Dedifferentiated amniotic fluid mesenchymal stem cell (primary cell): ENCODE measurements around the gene HSPA12A.

ENCODE experiments used
- DNase-seq: peaks from one replicate; pipeline ENCODE4 v3.0.0-alpha.2; 2016; ENCODE audit errors: extremely low spot score

The HSPA12A gene

DNA sequence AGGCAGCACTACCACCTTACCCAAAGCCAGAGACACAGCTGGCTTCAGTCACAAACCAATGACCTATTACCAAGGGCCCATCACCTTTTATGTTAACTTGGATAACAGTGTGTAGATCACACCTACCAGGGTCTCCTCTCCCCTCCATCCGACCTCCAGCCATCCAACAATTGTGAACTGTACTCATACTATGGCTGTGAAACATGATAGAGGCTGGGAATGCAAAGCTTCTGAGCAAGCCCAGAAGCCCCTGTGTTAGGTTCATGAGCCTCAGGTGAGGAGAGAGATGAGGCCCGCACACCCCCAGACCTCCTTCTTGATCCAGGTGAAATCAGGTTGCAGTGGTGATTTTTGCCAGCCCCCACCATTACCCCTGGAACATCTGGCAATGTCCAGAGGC is 73.9 kb downstream of the HSPA12A start:
- no peak for DNase-seq

DNA sequence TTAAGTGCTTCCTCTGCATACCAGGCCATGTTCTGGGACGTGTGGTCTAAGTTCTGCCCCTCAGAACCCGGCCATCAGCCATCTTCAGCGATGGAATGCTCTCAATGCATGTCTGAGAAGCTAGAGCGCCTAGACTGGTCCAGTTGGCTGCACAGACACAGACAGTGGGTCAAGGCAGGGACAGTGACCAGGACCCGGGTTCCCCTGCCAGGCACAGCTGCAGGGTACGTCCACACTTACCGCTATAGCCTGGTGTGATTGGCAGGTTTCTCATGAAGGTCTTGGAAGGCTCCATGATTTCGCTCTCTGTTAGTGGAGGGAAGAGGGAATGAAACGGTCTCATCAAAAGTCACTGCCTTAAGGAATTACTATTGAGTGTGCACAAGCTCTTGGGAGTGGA is 74.3 kb downstream of the HSPA12A start:
- no peak for DNase-seq

DNA sequence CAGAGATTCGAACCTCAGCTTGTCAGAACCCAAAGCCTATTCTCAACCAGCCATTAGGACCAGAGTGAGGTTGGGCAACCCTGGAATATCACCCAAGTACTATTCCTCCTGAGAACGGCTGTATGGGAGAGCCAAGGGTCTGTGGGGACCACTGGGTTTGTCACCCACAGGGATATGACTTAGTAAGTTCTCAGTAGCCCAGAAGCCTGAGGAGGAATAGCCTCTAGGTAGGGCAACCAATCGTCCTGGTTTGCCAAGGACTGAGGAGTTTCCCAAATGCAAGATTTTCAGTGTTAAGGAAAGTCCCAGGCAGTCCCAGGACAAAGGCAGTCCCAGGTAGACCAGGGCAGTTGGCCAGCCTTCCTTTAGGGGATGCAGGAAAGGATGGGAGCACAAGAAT is 74.9 kb downstream of the HSPA12A start:
- no peak for DNase-seq

DNA sequence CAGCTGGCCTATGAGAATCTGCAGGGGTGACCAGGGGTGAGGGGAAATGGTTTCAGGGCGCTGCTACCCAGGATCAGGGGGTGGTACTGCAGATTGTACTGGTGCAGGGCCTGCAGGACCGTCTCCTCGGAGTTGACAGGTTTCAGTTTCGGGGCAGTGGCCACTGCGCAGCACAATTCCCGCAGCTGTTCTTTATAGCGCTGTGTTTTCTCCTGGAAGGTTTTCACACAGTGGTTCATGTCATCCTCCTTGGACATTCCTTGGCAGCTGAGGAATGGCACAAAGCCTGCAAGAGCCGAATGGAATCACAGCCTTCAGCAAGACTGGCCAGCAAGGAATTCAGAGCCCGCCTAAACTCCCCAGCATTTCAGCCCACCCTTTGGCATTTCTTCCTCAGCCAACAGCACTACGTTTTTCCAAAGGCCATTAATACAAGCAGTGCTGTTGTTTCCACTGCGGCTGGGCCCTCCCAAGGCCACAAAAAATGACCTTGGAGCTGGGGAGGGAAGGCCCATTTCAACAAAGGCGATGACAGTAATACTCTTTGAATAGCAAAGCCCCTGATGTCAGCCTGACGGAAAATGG is 76.7 kb downstream of the HSPA12A start:
- DNase-seq = no peak

DNA sequence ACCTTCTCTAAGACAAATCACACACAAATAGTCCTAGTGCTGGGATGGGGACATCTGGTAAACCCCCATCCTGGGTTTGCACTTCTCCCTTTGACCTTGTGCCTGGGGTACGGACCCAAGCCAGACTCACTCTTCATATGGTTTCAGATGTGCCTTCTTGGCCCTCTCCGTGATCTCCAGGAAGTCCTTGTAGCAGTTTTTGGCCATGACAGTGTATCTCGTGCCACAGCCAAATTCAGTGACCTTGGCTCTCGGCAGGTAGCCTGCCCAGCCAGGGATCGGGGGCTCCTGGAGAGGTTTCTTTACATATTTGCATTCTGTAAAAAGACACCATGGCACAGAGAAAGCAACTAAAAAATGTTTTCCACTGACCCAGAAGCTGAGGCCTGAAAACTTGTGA is 77.7 kb downstream of the HSPA12A start:
- no peak for DNase-seq

DNA sequence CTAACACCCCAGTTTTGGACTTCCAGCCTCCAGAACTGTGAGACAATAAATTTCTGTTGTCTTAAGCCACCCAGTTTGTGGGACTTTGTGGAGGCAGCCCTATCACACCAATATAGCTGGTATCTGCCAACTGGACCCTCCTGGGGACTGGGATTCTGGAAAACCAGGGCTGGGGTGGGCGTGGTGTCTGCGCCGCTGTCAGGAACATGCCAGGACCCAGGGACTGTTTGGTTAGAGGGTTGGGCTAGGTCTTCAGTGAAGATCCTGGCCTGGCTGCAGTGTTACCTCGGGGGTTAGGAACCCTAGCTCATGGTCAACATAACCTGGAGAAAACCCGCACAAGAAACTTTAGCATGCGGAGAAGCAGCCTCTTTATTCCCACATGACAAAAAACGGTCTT is 79.0 kb downstream of the HSPA12A start:
- no peak for DNase-seq

GRCh38 chr10:116660860-116661259 is 81.5 kb downstream of the HSPA12A start:
- DNase-seq = no peak

DNA sequence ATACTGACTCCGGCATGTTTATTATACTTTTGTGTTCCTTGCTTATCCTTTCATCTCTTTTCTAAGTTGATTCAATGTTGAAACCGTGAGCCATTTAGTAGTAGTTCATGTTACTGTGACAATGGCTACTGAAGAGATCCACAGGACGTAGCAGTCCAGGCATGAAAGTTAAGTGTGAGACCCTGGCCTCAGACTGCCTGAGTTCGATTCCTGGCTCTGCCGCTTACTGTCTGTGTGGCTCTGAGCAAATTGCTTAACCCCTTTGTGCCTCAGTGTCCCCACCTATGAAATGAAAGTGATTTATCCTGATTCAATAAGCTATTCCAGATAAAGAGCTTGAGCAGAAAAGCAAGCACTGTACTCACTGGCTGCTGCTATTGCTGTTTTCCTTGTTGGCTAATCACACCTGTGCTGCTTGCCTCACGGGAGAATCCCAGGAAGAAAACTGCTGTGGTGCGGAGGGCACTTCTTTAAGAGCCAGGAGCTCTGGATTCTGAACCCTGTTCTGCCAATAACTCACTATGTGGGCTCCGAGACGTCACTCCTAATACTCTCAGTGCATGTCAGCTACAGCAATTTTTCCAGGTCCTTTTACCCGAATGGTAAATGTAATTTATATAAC is 83.2 kb downstream of the HSPA12A start:
- no peak for DNase-seq

- DNase-seq = no peak
Measured at GRCh38 chr10:116657863-116658551, 84.4 kb downstream of the HSPA12A start.

GRCh38 chr10:116656044-116656443 is 86.3 kb downstream of the HSPA12A start:
- DNase-seq = no peak

DNA sequence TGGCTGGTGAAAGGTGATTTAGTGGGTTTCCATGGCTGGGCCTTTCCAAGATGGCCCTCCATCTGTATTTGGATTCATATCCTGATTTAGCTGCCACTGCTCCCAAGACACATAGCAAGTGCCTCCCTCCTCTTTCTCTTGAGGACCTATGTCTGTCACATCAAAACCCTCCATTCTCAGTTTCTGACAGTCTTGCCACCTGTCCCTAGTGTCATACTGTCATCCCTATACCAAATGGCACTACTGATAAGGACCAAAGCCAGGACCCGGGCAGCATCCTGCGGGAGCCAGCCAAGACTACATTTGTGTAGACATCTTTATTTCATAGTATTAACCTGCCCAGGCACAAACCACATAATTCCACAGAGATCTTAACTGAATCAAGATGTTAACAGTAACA is 86.8 kb downstream of the HSPA12A start:
- no peak for DNase-seq

DNA sequence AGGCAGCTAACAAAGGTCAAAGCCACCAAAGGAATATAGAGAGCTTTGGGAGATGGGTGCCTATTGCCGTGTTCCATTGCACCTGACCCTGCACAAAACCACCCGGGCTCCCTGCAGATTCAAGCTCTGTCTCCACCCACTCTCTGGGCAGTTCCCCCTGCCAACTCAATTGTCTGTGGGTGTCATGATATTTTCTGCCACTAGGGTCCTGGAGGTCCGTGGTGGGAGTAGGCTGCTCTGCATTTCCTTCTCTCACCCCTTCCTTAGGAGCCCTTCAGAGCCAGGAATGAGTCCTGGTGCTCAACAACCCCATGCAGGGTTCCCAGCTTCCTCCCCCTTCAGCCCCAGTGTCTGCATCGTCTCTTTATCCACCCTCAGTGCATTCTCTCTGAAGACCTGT is 87.5 kb downstream of the HSPA12A start:
- DNase-seq = no peak

DNA sequence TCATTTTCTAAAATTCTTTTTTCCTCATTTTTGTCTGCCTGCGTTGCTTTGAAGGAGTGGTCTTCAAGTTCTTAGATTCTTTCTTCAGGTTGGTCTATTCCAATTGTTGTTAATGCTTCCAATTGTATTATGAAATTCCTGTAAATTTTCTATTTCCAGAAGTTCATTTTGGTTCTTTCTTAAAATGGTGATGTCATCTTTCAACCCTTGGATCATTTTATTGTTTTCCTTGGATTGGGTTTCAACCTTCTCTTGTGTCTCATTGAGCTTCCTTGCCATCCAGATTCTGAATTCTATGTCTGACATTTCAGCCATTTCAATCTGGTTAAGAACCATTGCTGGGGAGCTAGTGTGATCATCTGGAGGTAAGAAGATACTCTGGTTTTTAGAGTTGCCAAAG is 88.5 kb downstream of the HSPA12A start:
- no peak for DNase-seq

GRCh38 chr10:116648903-116649302 is 93.5 kb downstream of the HSPA12A start:
- DNase-seq = no peak

DNA sequence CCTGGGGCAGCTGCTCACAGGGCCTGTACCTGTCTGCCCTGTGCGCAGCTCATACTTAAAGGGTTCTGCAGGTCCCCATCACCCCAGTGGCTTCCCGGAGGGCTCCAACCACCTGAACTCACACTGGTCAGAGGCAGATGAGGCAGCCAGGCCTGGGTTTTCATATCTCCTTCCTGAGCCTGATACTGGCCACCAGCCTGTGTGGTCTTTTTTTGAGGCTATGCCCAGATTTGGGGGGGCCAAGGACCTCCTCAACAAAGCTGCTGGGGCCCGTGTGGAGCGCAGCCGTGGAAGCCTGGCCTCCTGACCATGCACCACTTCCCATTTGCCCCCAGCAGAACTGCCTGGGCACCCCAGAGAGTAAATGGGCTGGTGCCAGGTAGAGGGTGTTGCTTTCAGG is 95.9 kb downstream of the HSPA12A start:
- DNase-seq = no peak

DNA sequence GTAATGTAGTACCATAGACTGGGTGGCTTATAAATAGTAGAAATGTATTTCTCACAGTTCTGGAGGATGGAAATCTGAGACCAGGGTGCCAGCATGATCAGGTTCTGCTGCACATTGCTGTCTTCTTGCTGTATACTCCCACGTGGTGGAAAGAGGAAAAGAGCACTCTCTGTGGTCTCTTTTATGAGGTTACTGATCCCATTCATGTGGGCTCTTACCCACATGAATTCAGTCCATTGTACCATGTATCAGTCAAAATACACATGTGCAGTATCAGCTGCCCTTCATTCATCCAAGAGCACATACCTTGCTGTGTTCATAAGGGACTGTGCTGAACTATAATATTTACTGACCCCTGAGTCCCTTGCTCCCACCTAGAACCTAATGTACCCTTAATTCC is 104.5 kb downstream of the HSPA12A start:
- DNase-seq = no peak

DNA sequence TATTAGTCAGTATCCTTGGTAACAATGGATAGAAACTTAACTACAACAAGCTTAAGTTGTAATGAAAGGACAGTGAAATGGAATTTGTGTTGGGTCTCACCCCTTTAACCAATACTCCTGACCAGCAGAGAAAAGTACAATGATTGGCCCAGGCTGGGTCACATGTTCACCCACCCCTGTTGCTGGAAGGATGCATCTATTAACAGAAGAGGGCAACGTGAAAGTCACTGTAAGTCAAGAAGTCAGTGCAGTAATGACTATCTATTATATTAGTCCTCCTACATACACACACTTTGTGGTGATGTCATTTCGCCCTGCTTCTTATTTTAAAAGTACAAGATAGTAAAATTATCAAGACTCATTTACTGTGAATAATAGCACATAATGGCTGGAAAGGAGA is 105.4 kb downstream of the HSPA12A start:
- DNase-seq = no peak

GRCh38 chr10:116636385-116636784 is 106.0 kb downstream of the HSPA12A start:
- no peak for DNase-seq

- no peak for DNase-seq
Measured at GRCh38 chr10:116634126-116634975, 108.0 kb downstream of the HSPA12A start.

GRCh38 chr10:116633216-116633600 is 109.2 kb downstream of the HSPA12A start:
- no peak for DNase-seq

GRCh38 chr10:116632596-116633215 is 109.7 kb downstream of the HSPA12A start:
- DNase-seq = no peak

GRCh38 chr10:116631871-116632295 is 110.5 kb downstream of the HSPA12A start:
- DNase-seq = no peak
